HG03108 (cell line): ENCODE data around the gene DBF4B.
"Not testable (repeated sequence)": the region's sequence is repeated elsewhere in the genome, so short reads cannot be mapped to it uniquely, and the experiment has no call there.

Experiments
- ATAC-seq: cut with Tn5 transposase; IDR thresholded peaks from one replicate; pipeline ENCODE4 v1.9.1; 2021; ENCODE audit warnings: moderate library complexity; ENCODE audit not compliant: unreplicated experiment

Gene DBF4B, protein sequence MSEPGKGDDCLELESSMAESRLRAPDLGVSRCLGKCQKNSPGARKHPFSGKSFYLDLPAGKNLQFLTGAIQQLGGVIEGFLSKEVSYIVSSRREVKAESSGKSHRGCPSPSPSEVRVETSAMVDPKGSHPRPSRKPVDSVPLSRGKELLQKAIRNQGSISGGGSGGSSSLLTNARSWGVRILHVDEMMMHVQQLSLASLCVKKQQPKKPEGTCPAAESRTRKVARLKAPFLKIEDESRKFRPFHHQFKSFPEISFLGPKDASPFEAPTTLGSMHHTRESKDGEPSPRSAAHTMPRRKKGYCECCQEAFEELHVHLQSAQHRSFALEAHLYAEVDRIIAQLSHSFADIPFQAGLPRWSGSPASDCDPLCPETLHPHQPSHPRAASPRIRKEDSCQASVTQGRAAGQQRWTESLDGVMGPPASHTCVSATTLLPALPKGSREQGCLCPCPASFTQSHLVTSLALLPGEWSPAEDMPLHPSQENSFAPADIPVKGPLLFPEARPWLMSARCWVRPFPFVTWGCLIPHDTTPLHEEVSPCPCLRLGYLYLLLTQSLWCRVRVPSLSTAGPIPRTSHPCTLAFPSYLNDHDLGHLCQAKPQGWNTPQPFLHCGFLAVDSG

DNA sequence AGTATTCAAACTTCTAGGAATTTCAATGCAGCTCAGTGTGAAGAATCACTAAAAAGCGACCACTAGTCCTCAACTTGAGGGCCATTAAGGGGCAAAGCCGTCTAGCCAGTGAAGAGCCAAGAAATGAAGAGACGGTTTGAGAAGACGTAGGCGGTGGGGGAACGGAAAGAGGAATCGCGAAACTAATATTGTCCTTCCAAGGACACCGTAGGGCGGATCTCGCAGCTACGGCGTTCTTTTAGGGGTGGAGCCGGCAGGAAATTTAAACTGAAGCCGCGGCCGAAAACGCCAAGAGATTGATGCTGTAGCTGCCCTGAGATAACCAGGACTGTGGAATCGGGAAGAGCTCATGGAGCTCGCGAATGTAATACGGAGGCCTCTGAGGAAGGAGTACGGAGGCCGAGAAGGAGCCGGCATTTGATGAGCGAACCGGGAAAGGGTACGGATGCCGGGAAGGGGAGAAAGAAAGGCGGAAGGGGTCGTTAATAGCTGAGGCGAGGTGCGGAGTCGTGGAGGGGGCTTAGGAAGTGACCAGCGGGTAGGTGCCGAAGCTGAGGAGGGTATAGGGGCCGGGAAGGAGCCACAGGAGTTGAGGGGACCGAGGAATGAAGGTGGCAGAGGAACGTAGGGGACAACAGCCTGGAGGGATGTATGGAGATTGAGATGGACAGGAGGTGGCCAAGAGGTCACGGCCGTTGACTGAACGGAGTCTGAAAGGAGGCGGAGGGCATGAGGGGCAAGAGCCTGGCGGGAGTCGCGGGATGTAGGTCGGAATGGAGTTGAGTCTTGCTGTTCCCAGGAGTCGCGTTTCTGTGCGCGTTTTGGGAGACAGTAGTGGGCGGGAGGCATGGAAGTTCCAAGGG lies at the start of gene DBF4B:
Gene DBF4B, plus strand, starts transcription at position 265 of the 863 bp plus-strand sequence. Its CDS starts 156 bp downstream, at position 421.
- peak; percentile 67 for ATAC-seq

DNA sequence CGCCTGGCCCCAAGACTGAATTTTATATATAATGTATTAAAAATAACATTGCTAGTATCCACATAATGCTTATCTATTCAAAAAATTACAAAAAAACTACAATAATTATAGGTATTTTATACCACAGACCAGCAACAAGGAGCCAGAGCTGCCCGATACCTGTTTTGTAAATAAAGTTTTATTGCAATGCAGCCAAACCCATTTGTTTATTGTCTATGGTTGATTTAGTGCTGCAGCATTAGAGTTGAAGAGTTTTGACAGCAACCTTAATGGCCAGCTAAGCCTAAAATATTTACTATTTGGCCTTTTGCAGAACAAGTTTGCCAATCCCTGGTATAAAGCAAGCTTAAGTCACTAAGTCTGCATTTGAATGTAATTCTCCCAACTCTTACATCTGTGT lies 46.6 kb upstream of the DBF4B start:
- no peak for ATAC-seq

DNA sequence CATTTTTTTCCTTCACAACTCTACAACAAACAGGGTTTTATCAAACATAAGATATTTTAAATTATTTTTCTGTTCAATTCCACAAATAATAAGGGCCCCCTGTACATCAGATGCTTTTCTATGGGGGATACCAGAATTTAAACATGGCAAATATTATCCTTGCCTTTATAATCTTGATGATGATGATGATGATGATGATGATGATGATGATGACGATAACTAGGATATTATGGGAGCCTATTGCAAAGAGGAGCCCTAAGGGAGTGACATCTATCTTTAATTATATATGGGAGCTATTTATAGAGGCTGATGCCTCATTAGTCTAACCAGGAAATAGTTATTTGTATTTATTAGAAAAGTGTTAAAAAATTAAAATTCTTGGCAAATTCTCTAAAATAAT lies 45.4 kb upstream of the DBF4B start:
- ATAC-seq = no peak

DNA sequence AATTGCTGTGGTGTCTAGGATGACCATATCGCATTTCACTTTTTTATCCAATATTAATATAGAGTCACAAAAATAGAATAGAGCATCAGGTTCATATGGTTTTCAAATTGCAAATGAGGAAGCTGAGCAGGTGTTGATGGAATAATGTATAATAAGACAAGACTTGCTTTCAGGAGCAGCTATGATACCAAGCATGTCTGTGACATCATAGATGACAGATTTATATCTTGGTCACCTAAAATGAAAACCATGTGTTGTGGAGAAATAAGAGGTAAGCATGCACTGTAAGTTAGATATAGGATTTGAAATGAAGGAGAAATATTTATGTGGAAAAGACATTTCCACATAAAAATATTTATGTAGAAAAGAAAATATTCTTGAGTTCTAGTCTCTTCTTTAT lies 43.6 kb upstream of the DBF4B start:
- no peak for ATAC-seq

DNA sequence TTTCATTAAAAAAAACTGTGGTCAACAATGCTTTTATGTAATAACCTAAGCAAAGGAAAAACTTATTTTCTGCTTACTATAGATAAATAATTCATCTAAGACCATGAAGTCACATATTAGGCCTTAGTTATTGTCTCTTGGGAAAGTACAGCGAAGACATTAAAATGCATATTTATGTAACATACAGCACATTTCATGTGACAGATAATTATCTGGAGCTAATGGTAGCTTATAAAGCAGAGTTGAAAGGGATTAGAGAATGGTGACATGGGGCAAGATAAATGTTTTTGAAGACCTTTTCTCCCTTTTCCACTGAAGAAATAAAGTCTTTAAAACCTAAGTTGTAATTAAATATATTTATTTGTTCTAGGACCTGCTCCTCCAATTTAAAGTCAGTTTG lies 42.5 kb upstream of the DBF4B start:
- no peak for ATAC-seq

DNA sequence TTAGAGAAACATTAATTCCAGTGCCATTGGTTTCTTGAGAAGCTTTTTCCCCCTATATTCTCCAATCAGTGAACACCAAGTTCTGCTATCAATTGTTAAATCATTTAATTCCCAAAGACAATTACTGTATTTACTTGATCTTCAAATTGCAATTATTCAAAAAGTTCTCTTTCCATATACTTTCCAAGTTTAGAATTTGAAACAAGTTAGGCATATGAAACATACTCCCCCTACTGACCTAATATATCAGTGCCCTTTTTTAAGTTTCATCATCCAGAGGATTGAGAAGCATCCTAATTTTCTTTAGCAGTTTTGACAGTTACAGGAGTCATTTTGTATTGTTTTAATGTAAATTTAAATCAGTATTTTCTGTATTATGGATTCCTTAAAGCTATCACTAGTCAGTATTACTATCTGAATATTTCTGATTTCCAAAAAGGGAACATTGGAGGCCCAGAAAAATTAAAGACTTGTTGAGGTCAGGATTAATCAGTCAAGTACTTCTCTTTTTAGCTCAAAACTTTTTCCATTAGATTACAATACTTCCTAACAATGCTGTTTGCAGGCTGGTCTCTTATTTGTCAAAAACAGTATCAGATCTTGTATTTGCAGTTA lies 35.9 kb upstream of the DBF4B start:
- no peak for ATAC-seq

DNA sequence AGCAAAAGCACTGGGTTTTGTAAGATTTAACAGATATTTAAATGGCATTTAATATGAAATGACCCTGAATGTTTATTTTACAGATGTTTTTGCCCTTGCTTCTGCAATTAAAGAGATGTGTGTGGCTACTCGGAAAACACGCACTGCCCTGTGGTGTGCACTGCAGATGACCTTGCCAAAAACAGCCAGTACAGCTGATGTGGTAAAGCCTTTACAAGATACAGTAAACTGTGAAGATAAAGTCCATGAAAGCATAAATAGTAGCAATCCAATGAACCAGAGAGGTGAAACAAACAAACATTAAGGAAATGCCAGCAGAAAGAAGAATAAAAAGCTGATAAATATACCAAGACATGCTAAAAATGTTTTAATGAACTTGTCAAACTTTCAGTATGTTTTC lies 34.6 kb upstream of the DBF4B start:
- ATAC-seq = no peak

DNA sequence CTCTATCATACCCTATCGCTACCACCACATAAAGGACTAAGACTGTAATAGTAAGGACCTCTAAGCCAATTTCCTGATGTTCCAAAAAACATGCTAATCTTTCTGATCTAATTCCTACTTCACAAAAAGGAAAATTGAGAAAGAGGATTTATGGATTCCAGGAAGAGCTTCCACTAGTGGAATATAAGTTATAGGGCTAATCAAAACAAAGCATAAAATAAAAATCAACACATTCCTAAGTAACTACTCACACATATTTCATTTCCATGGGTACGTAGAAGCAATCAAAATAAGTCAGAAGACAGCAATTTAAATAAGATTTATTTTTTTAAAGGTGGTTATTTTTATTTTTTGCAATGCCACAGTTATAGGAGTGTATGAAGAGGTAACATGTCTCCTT lies 31.3 kb upstream of the DBF4B start:
- ATAC-seq = no peak

DNA sequence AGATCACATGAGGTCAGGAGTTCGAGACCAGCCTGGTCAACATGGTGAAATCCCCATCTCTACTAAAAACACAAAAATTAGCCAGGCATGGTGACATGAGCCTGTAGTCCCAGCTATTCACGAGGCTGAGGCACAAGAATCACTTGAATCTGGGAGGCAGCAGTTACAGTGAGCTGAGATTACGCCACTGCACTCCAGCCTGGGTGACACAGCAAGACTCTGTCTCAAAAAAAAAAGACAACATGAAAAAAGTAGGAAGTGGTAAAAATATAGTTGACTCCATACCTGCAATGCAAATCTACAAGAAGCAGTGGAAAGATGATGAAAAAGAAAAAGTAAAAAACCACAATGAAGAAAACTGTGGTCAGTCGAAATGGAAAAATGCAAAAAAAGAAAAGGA lies 25.2 kb upstream of the DBF4B start:
- not testable (repeated sequence) for ATAC-seq

DNA sequence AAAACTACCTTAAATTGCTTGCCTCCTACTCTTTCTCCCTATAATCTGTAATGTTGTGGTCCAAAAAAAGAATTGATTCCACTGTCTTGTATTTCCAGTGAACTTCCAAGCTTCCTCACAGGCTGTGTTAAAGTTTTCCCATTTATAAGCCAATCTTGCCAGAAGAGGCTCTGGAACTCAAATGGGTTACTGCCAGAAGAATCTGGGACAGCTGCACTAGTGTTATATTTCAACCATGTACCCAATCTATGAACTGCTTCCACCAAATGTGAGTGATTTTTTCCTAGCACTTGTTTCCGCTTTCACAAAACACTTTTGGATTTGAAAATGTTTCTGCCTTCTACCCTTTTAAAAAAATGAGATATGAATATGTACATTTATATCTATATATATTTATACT lies 20.7 kb upstream of the DBF4B start:
- ATAC-seq = no peak

DNA sequence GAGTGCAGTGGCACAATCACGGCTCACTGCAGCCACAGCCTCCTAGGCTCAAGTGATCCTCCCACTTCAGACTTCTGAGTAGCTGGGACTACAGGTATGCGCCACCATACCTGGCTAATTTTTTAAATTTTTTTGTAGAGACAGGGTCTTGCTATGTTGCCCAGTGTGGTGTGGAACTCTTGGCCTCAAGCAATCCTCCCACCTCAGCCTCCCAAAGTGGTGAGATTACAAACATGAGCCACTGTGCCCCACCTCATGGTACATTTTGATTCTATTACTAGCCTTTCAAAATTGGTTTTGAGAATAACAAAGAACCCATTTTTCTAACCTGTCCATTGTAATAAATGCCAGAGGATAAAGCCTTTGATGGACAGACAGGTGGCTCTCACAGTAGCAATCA lies 20.3 kb upstream of the DBF4B start:
- no peak for ATAC-seq

DNA sequence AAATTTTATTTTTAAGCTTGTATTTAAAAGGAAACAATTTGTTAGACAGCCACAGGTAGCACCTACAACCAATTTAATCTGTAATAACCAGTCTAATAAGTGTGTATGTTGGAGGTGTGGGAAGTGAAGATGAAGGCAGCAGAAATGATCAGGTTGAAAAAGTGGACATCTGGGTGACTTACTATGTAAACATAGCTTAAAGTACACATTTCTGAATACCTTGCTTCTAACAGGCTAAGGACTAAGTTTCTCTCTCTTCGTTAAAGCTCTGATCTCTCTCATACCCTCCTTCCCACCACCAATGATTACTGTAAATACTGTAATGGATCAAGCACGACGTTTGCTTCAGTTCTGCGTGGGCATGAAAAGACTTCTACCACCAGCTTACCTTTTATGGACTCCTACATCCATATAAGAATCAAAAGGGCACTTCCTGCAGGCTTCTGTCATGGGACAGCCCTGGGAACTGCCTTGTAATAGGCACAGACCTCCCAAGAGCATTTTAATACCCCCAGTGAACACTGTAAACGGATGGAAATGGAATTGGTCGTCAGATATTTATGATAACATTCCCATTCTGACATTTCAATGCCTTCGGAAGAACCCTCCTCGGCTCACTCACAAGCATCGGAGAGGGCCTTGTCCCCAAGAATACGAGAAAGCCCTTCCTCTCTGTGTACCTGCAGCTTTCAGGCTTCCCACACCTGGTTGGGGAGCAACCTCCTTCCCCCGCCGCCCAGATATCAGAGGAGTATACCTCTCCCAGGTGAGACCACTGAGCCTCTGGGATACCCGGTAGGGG lies 19.6 kb upstream of the DBF4B start:
- no peak for ATAC-seq

DNA sequence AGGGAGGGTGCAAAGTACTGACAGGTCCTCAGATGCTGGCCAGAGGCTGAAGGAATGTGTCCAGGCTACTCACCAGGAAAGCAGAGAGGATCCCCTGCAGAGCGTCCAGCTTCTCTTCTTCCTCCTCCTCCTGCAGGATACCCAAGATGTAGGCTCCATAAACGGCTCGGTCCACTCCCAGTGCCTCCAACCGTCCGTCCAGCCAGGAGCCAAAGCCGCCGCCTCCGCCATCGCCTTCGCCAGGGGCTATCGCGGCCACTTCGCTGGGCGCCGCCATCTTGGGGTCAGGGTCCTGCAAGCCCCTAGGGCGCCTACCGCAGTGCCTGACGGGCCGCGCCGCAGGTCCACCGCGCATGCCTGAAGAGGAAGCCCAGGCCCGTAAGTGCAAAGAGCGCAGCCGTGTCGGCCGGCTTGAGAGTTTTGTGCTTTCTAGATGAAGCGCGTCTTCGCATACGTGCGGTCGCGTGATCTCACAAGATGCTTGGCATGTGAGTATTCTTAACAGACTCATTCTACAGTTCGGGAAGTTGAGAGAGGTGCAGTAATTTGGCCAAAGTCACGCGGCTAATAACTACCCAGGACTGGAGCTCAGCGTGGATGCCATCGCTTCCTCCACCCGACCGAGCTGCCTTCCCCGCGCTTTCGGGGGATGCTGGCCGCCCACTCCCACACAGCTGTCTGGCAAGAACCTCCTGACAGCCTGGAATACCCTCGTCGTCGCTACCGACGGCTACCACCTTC lies 18.8 kb upstream of the DBF4B start, which contains the start of gene CCDC43:
Gene CCDC43, minus strand, starts transcription at position 300 of the 741 bp plus-strand sequence. Its CDS starts 23 bp downstream, at position 277.
- peak; percentile 80 for ATAC-seq

DNA sequence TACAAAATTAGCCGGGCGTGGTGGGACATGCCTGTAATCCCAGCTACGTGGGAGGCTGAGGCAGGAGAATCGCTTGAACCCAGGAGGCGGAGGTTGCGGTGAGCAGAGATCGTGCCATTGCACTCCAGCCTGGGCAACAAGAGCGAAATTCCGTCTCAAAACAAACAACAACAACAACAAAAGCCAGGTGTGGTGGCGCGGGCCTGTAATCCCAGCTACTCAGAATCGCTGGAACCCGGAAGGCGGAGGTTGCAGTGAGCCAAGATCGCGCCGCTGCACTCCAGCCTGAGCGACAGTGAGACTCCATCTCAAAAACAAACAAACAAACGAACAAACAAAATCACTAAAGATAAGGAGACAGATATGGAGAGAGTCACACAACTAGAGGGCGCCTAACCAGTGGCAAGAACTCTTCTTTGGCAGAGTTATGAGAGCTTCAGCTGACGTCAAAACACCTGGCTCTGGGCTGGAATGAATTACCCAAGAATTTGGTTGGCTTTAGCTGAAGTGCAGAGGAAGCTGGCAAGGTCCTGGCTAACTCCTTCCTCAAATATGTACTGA lies 17.6 kb upstream of the DBF4B start:
- not testable (repeated sequence) for ATAC-seq

DNA sequence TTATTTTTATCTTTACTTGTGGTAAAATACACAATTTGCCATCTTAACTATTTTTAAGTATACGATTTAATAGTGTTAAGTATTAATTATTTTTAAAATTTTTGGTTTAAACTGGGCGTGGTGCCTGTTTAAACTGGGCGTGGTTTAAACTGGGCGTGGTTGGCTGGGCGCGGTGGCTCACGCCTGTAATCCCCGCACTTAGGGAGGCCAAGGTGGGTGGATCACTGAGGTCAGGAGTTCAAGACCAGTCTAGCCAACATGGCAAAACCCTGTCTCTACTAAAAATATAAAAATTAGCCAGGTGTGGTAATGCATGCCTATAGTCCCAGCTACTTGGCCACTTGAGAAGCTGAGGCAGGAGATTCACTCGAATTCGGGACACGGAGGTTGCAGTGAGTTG lies 14.9 kb upstream of the DBF4B start:
- ATAC-seq = no peak

DNA sequence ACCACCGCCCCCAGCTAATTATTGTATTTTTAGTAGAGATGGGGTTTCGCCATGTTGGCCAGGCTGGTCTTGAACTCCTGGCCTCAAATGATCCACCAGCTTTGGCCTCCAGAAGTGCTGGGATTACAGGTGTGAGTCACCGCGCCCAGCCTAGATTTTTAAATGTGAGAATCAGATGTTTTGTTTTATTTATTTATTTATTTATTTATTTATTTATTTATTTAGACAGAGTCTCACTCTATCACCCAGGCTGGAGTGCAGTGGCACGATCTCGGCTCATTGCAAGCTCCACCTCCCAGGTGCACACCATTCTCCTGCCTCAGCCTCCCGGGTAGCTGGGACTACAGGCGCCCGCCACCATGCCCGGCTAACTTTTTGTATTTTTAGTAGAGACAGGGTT lies 8.2 kb upstream of the DBF4B start:
- ATAC-seq = not testable (repeated sequence)

DNA sequence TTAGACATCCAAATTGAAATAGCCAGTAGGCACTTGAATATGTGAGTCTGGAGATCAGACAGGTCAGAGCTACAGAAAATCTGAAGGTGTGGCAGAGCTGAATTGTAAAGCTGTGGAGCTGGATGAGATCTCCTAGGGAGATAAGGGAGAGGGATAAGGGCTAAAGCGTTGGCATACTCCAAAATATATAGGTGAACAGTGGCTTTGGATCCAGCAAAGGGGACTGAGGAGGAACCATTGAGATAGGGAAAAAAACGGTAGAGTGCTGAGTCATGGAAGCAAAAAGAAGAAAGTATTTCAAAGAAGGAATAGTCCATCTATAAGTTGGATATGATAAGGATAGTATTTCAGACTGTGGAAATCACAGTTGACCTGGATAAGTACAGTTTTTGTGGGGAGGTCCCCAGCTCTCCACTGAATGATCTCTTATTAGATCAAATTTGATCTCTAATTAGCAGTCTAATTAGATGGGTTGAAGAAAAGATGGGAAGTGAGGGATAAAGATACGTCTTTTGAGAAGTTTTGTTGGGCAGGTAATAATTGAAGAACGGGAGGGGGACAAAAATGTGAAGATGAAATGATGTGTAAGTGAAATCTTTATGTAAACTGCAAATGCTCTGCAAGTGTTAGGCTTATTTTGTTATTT lies 587 bp upstream of the DBF4B start:
- ATAC-seq = no peak

DNA sequence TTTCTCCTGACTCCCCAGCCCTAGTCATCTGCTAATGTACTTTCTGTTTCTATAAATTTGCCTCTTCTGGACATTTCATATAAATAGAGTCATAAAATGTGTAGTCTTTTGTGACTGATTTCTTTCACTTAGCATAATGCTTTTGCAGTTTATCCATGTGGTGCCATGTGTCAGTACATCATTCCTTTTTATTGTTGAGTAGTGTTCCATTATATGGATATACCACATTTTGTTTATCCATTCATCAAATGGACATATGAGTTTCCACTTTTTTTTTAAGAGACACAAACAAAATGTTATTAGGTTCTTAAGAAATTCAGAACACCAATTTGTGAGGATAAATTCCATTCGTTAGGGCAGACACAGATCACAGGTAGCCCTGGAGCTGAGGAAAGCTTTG lies 11.0 kb downstream of the DBF4B start:
- no peak for ATAC-seq

DNA sequence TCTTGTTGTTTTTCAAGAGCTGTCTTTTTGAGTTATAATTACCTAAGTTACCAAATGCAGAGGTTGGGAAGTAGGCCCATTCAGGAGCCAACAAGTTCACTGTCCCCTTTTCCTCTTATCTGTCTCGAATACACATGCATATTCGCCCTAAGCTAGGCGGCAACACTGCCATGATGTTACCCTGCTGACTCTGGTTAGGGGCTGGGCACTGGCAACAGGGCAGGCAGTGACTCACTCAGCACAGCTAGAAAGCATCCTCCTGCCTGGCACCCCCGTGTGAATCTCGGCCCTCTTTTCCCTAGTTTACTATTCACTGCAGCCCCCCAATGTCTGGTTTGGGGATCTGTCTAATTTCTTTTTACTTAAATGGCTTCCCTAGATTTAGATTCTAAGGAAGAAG lies 13.8 kb downstream of the DBF4B start:
- ATAC-seq = no peak
